ENCODE data around the gene PACRG.

Gene PACRG

DNA sequence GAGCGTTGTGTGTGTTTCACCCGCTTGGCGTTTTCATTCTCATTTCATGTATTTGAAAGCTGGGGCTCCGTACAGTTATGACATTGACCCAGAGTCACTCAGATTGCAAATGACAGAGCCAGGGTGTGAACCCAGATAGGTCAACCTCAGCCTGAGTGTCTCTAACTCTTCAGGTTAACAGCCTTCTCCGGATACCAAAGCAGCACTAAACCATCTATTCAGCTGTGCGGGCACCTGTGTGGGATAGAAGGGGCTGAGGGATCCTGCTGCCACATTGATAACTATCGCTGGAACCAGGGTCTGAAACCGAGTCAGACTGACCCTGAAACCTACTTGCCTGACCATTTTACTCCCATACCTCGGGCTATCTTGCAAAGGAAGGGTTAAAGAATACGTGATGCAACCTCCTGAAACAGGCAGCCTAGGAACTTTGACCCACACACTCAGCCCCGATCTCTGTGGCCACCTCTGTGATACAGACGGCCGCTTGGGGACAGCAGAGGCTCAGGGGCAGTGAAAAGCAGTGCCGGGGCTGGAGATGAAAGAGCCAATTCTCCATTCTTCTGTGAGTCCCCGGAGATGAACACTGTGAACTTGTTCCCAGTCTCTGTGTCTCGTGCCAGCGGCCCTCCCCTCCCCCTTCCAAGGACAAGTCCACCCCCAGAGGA is 453.2 kb downstream of the PACRG start:
- TF ChIP-seq TAF1 (IDR thresholded peaks at IDR 0.05; ENCODE audit: borderline replicate concordance, insufficient read depth, low read length) (no peak), FOXP2 (optimal IDR thresholded peaks at IDR 0.05; ENCODE audit: borderline replicate concordance, extremely low read depth, extremely low read length, insufficient read depth) (peak; percentile 28)

GRCh38 chr6:163181666-163182180 is 453.9 kb downstream of the PACRG start:
- TF ChIP-seq SIN3A (IDR thresholded peaks at IDR 0.05; ENCODE audit: borderline replicate concordance, insufficient read depth, low read length) (no peak), POLR2AphosphoS5 (IDR thresholded peaks at IDR 0.05; ENCODE audit: low read depth, low read length) (no peak), TAF1 (IDR thresholded peaks at IDR 0.05; ENCODE audit: borderline replicate concordance, insufficient read depth, low read length) (no peak), FOXP2 (optimal IDR thresholded peaks at IDR 0.05; ENCODE audit: borderline replicate concordance, extremely low read depth, extremely low read length, insufficient read depth) (no peak)
- TF ChIP-seq, protein P1, sequence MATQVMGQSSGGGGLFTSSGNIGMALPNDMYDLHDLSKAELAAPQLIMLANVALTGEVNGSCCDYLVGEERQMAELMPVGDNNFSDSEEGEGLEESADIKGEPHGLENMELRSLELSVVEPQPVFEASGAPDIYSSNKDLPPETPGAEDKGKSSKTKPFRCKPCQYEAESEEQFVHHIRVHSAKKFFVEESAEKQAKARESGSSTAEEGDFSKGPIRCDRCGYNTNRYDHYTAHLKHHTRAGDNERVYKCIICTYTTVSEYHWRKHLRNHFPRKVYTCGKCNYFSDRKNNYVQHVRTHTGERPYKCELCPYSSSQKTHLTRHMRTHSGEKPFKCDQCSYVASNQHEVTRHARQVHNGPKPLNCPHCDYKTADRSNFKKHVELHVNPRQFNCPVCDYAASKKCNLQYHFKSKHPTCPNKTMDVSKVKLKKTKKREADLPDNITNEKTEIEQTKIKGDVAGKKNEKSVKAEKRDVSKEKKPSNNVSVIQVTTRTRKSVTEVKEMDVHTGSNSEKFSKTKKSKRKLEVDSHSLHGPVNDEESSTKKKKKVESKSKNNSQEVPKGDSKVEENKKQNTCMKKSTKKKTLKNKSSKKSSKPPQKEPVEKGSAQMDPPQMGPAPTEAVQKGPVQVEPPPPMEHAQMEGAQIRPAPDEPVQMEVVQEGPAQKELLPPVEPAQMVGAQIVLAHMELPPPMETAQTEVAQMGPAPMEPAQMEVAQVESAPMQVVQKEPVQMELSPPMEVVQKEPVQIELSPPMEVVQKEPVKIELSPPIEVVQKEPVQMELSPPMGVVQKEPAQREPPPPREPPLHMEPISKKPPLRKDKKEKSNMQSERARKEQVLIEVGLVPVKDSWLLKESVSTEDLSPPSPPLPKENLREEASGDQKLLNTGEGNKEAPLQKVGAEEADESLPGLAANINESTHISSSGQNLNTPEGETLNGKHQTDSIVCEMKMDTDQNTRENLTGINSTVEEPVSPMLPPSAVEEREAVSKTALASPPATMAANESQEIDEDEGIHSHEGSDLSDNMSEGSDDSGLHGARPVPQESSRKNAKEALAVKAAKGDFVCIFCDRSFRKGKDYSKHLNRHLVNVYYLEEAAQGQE (IDR thresholded peaks at IDR 0.05; ENCODE audit: insufficient read depth in 1 of 2, low read depth in 2 of 2, low read length in 2 of 2): no peak

DNA sequence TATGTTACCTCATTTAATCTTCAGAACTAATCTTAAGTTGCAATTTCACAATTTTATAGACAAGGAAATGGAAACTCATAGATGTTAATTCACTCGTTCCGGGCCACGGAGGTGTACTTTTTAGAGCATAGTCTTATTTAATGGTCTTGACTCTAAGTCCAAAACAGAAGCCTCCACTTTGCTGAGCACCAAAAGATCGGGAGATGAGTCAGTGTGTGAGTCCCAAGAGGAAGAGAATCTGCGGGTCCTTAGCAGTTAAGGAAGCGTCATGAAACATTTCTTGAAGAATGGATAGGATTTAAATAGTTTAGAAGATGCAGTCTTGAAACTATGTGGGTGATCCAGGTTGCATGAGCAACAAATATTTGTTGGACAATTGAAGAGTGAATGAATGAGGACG is 454.9 kb downstream of the PACRG start:
- TF ChIP-seq SIN3A (IDR thresholded peaks at IDR 0.05; ENCODE audit: borderline replicate concordance, insufficient read depth, low read length) (no peak), TAF1 (IDR thresholded peaks at IDR 0.05; ENCODE audit: borderline replicate concordance, insufficient read depth, low read length) (no peak), POLR2AphosphoS5 (IDR thresholded peaks at IDR 0.05; ENCODE audit: low read depth, low read length) (no peak), FOXP2 (optimal IDR thresholded peaks at IDR 0.05; ENCODE audit: borderline replicate concordance, extremely low read depth, extremely low read length, insufficient read depth) (no peak)
- TF ChIP-seq, protein P1 (IDR thresholded peaks at IDR 0.05; ENCODE audit: insufficient read depth in 1 of 2, low read depth in 2 of 2, low read length in 2 of 2): no peak

GRCh38 chr6:163183806-163184205 is 456.0 kb downstream of the PACRG start:
- TF ChIP-seq SIN3A (IDR thresholded peaks at IDR 0.05; ENCODE audit: borderline replicate concordance, insufficient read depth, low read length) (no peak), POLR2AphosphoS5 (IDR thresholded peaks at IDR 0.05; ENCODE audit: low read depth, low read length) (no peak), FOXP2 (optimal IDR thresholded peaks at IDR 0.05; ENCODE audit: borderline replicate concordance, extremely low read depth, extremely low read length, insufficient read depth) (no peak), TAF1 (IDR thresholded peaks at IDR 0.05; ENCODE audit: borderline replicate concordance, insufficient read depth, low read length) (no peak)
- TF ChIP-seq, protein P1 (IDR thresholded peaks at IDR 0.05; ENCODE audit: insufficient read depth in 1 of 2, low read depth in 2 of 2, low read length in 2 of 2): no peak

- TF ChIP-seq SIN3A (IDR thresholded peaks at IDR 0.05; ENCODE audit: borderline replicate concordance, insufficient read depth, low read length) (no peak), TAF1 (IDR thresholded peaks at IDR 0.05; ENCODE audit: borderline replicate concordance, insufficient read depth, low read length) (no peak), POLR2AphosphoS5 (IDR thresholded peaks at IDR 0.05; ENCODE audit: low read depth, low read length) (no peak), FOXP2 (optimal IDR thresholded peaks at IDR 0.05; ENCODE audit: borderline replicate concordance, extremely low read depth, extremely low read length, insufficient read depth) (no peak)
- TF ChIP-seq, protein P1 (IDR thresholded peaks at IDR 0.05; ENCODE audit: insufficient read depth in 1 of 2, low read depth in 2 of 2, low read length in 2 of 2): no peak
Observed at GRCh38 chr6:163185744-163186143, 458.0 kb downstream of the PACRG start.
